H1 (cell line): ENCODE data around the gene SMYD4. TPM values are rescaled to one million over a fixed set of nuclear protein-coding genes. Genes with fewer than 3 reads are reported as not detected.

ENCODE experiments used
- ATF3 ChIP-seq: IDR thresholded peaks from 2 replicates; pipeline ENCODE4 v1.6.1; 2011; ENCODE audit warnings: low read depth, mild to moderate bottlenecking, low read length; ENCODE audit not compliant: insufficient read depth
- EGR1 ChIP-seq: IDR thresholded peaks from 2 replicates; pipeline ENCODE4 v1.6.1; 2011; ENCODE audit warnings: low read depth, low read length, borderline replicate concordance
- RAD21 ChIP-seq, 2 experiments: IDR thresholded peaks in 1 of 2; conservative IDR thresholded peaks in 1 of 2; 2 replicates each; pipeline ENCODE4 v1.6.1; 2011; ENCODE audit warnings: low read depth in 2 of 2, low read length in 2 of 2, improper control_type of control experiment in 1 of 2, inconsistent platforms in 1 of 2, mild to moderate bottlenecking in 1 of 2, moderate library complexity in 1 of 2
- SP2 ChIP-seq: IDR thresholded peaks from 2 replicates; pipeline ENCODE4 v1.6.1; 2012; ENCODE audit warnings: mild to moderate bottlenecking, low read length, inconsistent platforms
- polyA plus RNA-seq, 7 experiments: library from polyadenylated mRNA; depleted of rRNA in 3 of 7; stranded (reverse) in 5 of 7; unstranded in 2 of 7; fragments of >200 nt in 5 of 7; fragments of 200-250 nt in 2 of 7; gene quantifications; 1 replicate in 5 of 7; 2 replicates in 1 of 7; 4 replicates in 1 of 7; pipeline versions ENCODE4 v1.2.1 to v1.2.3, GENCODE V29; 2011 to 2013; ENCODE audit warnings: missing spikeins in 2 of 7, mixed read lengths in 2 of 7
- total RNA-seq: library from RNA; stranded (reverse); fragmentation: NEBNext Ultra II Directional; extraction: Animal tissue kit (Norgen Biotek cat#: 25700); gene quantifications from 2 replicates; pipeline ENCODE4 v1.2.1, GENCODE V29; 2021

SMYD4 gene
- total and polyA plus RNA-seq, 2 of the 8 experiments (the other 6 are each of a cell fraction or from before 2014, with no cell fraction given): 10.5 to 23.4 TPM

GRCh38 chr17:1762233-1762900, 67.3 kb downstream of the SMYD4 start (continued):
- no peak for TF ChIP-seq ATF3
- no peak for TF ChIP-seq SP2
- no peak for TF ChIP-seq RAD21 (IDR thresholded peaks at IDR 0.05 in 1 of 2, conservative IDR thresholded peaks at IDR 0.05 in 1 of 2; ENCODE audit: low read depth in 2 of 2, low read length in 2 of 2)
- no peak for TF ChIP-seq EGR1
